Thymus (tissue), 11 donors: ENCODE results near the gene HLCS. TPM values are rescaled to one million over a fixed set of nuclear protein-coding genes. Genes with fewer than 3 reads are reported as not detected.

Experiments used
- DNase-seq, 9 donors: peaks; one replicate each; pipeline ENCODE4 v3.0.0-alpha.2; 2013; ENCODE audit warnings: low spot score in 9 of 9, low read depth in 6 of 9, missing footprints in 1 of 9
- H3K27ac ChIP-seq, 2 donors: one replicate each; pipeline ENCODE4 v1.5.1; 2013; ENCODE audit warnings: control low read depth in 1 of 2, low read depth in 1 of 2, low read length in 1 of 2, mild to moderate bottlenecking in 1 of 2, moderate library complexity in 1 of 2
- H3K27me3 ChIP-seq, 2 donors: one replicate each; pipeline ENCODE4 v1.5.1; 2013; ENCODE audit warnings: low read length in 1 of 2; ENCODE audit not compliant: control insufficient read depth in 2 of 2, insufficient read depth in 1 of 2
- H3K36me3 ChIP-seq, 2 donors: one replicate each; pipeline ENCODE4 v1.5.1; 2013; ENCODE audit warnings: low read length in 1 of 2, mild to moderate bottlenecking in 1 of 2, moderate library complexity in 1 of 2; ENCODE audit not compliant: control insufficient read depth in 2 of 2, insufficient read depth in 2 of 2
- H3K4me1 ChIP-seq, 2 donors: one replicate each; pipeline ENCODE4 v1.5.1; 2013; ENCODE audit warnings: low read length in 2 of 2; ENCODE audit not compliant: control insufficient read depth in 2 of 2, insufficient read depth in 2 of 2
- H3K4me3 ChIP-seq, 2 donors: one replicate each; pipeline ENCODE4 v1.5.1; 2013; ENCODE audit warnings: low read length in 2 of 2, control low read depth in 1 of 2, mild to moderate bottlenecking in 1 of 2
- H3K9me3 ChIP-seq, 2 donors: one replicate each; pipeline ENCODE4 v1.5.1; 2013; ENCODE audit warnings: low read length in 1 of 2, mild to moderate bottlenecking in 1 of 2; ENCODE audit not compliant: control insufficient read depth in 2 of 2, insufficient read depth in 1 of 2
- WGBS: extraction: QIAGEN DNeasy Blood & Tissue Kit; methylation state at CpG from one replicate; pipeline ENCODE4 v1.1.7; 2013; 5-methylcytosine and 5-hydroxymethylcytosine counted together
- polyA plus RNA-seq: library from polyadenylated mRNA; stranded (reverse); fragments of 200-250 nt; gene quantifications from one replicate; pipeline ENCODE4 v1.2.3, GENCODE V29; 2013
- total RNA-seq: library from RNA; stranded (reverse); fragments of 120-200 nt; gene quantifications from one replicate; pipeline ENCODE4 v1.2.4, GENCODE V29; 2013
- donor health status: healthy.

Gene HLCS
- total and polyA plus RNA-seq, 2 donors: 4.6 to 5.4 TPM

- DNase-seq: no peak
- Histone ChIP-seq H3K27me3 (no peaks in the 10 kb centered on the region), H3K36me3 (no peaks in the 10 kb centered on the region), H3K9me3 (peaks cover 5 to 8% of the 10 kb centered on the region in 2 donors), H3K4me1 (no peaks in the 10 kb centered on the region), H3K27ac (no peak overlapping the region), H3K4me3 (no peak overlapping the region)
- 98% methylated on average over 14 of the region's 14 CpGs for WGBS
Observed at GRCh38 chr21:36883532-36884486, 82.7 kb downstream of the HLCS start.

GRCh38 chr21:36882776-36883175, 83.7 kb downstream of the HLCS start:
- no peak overlapping the region for H3K4me3 ChIP-seq
- no peak for DNase-seq
- H3K9me3 ChIP-seq: peaks cover 5 to 8% of the 10 kb centered on the region in 2 donors
- no peak overlapping the region for H3K27ac ChIP-seq
- WGBS: 96% methylated on average over 4 of the region's 4 CpGs
- no peaks in the 10 kb centered on the region for H3K4me1 ChIP-seq
- no peaks in the 10 kb centered on the region for H3K36me3 ChIP-seq
- no peaks in the 10 kb centered on the region for H3K27me3 ChIP-seq

- Histone ChIP-seq H3K27ac (no peak overlapping the region), H3K9me3 (peaks cover 5 to 8% of the 10 kb centered on the region in 2 donors), H3K27me3 (no peaks in the 10 kb centered on the region), H3K4me1 (no peaks in the 10 kb centered on the region), H3K36me3 (no peaks in the 10 kb centered on the region), H3K4me3 (no peak overlapping the region)
- no peak for DNase-seq
- WGBS: 97% methylated on average over 12 of the region's 12 CpGs
Observed at GRCh38 chr21:36881228-36881627, 85.2 kb downstream of the HLCS start.

GRCh38 chr21:36879827-36880226, 86.6 kb downstream of the HLCS start:
- no peaks in the 10 kb centered on the region for H3K36me3 ChIP-seq
- no peak overlapping the region for H3K4me3 ChIP-seq
- peaks cover 5 to 11% of the 10 kb centered on the region in 2 donors for H3K9me3 ChIP-seq
- no peaks in the 10 kb centered on the region for H3K4me1 ChIP-seq
- DNase-seq: no peak
- H3K27me3 ChIP-seq: no peaks in the 10 kb centered on the region
- 95% methylated on average over 4 of the region's 4 CpGs for WGBS
- H3K27ac ChIP-seq: no peak overlapping the region

- Histone ChIP-seq H3K27me3 (no peaks in the 10 kb centered on the region), H3K4me3 (no peak overlapping the region), H3K27ac (no peak overlapping the region), H3K36me3 (no peaks in the 10 kb centered on the region), H3K9me3 (peaks cover 0 to 3% of the 10 kb centered on the region in 2 donors), H3K4me1 (no peaks in the 10 kb centered on the region)
- no peak for DNase-seq
Observed at GRCh38 chr21:36877741-36878140, 88.7 kb downstream of the HLCS start.

GRCh38 chr21:36874665-36875064, 91.8 kb downstream of the HLCS start:
- Histone ChIP-seq H3K27ac (no peak overlapping the region), H3K9me3 (peaks cover 0 to 3% of the 10 kb centered on the region in 2 donors), H3K4me1 (no peaks in the 10 kb centered on the region), H3K27me3 (no peaks in the 10 kb centered on the region), H3K36me3 (no peaks in the 10 kb centered on the region), H3K4me3 (no peak overlapping the region)
- no peak for DNase-seq
- WGBS: 95% methylated on average over 12 of the region's 12 CpGs

GRCh38 chr21:36873513-36873912, 93.0 kb downstream of the HLCS start:
- WGBS: 99% methylated on average over 1 of the region's 1 CpG
- Histone ChIP-seq H3K27ac (no peak overlapping the region), H3K36me3 (no peaks in the 10 kb centered on the region), H3K9me3 (peaks cover 0 to 3% of the 10 kb centered on the region in 2 donors), H3K4me1 (no peaks in the 10 kb centered on the region), H3K4me3 (no peak overlapping the region), H3K27me3 (no peaks in the 10 kb centered on the region)
- no peak for DNase-seq

- WGBS: 94% methylated on average over 4 of the region's 4 CpGs
- no peak for DNase-seq
- H3K27ac ChIP-seq: no peak overlapping the region
Observed at GRCh38 chr21:36867291-36867905, 99.1 kb downstream of the HLCS start.

GRCh38 chr21:36866419-36866818, 100.0 kb downstream of the HLCS start:
- 92% methylated on average over 5 of the region's 5 CpGs for WGBS
- no peaks in the 10 kb centered on the region for H3K36me3 ChIP-seq
- no peak for DNase-seq
- no peak overlapping the region for H3K4me3 ChIP-seq
- H3K27me3 ChIP-seq: no peaks in the 10 kb centered on the region
- no peaks in the 10 kb centered on the region for H3K9me3 ChIP-seq
- H3K4me1 ChIP-seq: no peaks in the 10 kb centered on the region
- H3K27ac ChIP-seq: no peak overlapping the region

More at GRCh38 chr21:36867291-36867905, 99.1 kb downstream of the HLCS start:
- Histone ChIP-seq H3K9me3 (no peaks in the 10 kb centered on the region), H3K27me3 (no peaks in the 10 kb centered on the region), H3K36me3 (no peaks in the 10 kb centered on the region), H3K4me3 (no peak overlapping the region), H3K4me1 (no peaks in the 10 kb centered on the region)
